Measurements from ENCODE around the gene HM13. TPM values are rescaled to one million over a fixed set of nuclear protein-coding genes. Genes with fewer than 3 reads are reported as not detected.

The HM13 gene
- total and polyA plus RNA-seq, 2 of the 13 experiments (the other 11 are each of a cell fraction or from before 2014, with no cell fraction given), result 118 to 243 TPM

GRCh38 chr20:31602779-31603441 lies 88.7 kb downstream of the HM13 start (continued):
- TF ChIP-seq TARDBP (CRISPR knock-in tag; IDR thresholded peaks at IDR 0.05) (no peak), GMEB1 (CRISPR knock-in tag; IDR thresholded peaks at IDR 0.05; ENCODE audit: borderline replicate concordance) (no peak), AKAP8 (CRISPR knock-in tag; IDR thresholded peaks at IDR 0.05) (no peak), ZNF547 (CRISPR knock-in tag; IDR thresholded peaks at IDR 0.05) (no peak), BORCS8-MEF2B (CRISPR knock-in tag; IDR thresholded peaks at IDR 0.05) (no peak), ESRRA (CRISPR knock-in tag; IDR thresholded peaks at IDR 0.05; ENCODE audit: low read depth) (no peak), ZNF629 (CRISPR knock-in tag; conservative IDR thresholded peaks at IDR 0.05) (no peak), RXRA (CRISPR knock-in tag; IDR thresholded peaks at IDR 0.05) (no peak), RFX1 (IDR thresholded peaks at IDR 0.05) (no peak), CREB1 (IDR thresholded peaks at IDR 0.05) (no peak), CREB1 (CRISPR knock-in tag; IDR thresholded peaks at IDR 0.05) (no peak), SIX4 (CRISPR knock-in tag; IDR thresholded peaks at IDR 0.05) (no peak), MYC (CRISPR knock-in tag; IDR thresholded peaks at IDR 0.05; ENCODE audit: borderline replicate concordance) (no peak), POLR2A (IDR thresholded peaks at IDR 0.05; ENCODE audit: insufficient read depth in 1 of 2, low read depth in 2 of 2, low read length in 2 of 2) (peak in 1 of 2 experiments; percentile 75; a peak in 1 of 4 replicates), GATAD1 (CRISPR knock-in tag; IDR thresholded peaks at IDR 0.05) (0 out of 2 replicates have a peak, but pooled peaks have one; percentile 20), ZNF333 (CRISPR knock-in tag; IDR thresholded peaks at IDR 0.05; ENCODE audit: borderline replicate concordance) (no peak), HNRNPK (IDR thresholded peaks at IDR 0.05; ENCODE audit: low read depth, low read length, poor library complexity, severe bottlenecking) (no peak), HIC2 (CRISPR knock-in tag; IDR thresholded peaks at IDR 0.05; ENCODE audit: low read depth) (0 out of 2 replicates have a peak, but pooled peaks have one; percentile 17), ZNF235 (CRISPR knock-in tag; IDR thresholded peaks at IDR 0.05; ENCODE audit: borderline replicate concordance) (no peak), ZNF17 (CRISPR knock-in tag; IDR thresholded peaks at IDR 0.05) (0 out of 2 replicates have a peak, but pooled peaks have one; percentile 61), SP2 (CRISPR knock-in tag; IDR thresholded peaks at IDR 0.05) (no peak)
- TF ChIP-seq, protein P1, sequence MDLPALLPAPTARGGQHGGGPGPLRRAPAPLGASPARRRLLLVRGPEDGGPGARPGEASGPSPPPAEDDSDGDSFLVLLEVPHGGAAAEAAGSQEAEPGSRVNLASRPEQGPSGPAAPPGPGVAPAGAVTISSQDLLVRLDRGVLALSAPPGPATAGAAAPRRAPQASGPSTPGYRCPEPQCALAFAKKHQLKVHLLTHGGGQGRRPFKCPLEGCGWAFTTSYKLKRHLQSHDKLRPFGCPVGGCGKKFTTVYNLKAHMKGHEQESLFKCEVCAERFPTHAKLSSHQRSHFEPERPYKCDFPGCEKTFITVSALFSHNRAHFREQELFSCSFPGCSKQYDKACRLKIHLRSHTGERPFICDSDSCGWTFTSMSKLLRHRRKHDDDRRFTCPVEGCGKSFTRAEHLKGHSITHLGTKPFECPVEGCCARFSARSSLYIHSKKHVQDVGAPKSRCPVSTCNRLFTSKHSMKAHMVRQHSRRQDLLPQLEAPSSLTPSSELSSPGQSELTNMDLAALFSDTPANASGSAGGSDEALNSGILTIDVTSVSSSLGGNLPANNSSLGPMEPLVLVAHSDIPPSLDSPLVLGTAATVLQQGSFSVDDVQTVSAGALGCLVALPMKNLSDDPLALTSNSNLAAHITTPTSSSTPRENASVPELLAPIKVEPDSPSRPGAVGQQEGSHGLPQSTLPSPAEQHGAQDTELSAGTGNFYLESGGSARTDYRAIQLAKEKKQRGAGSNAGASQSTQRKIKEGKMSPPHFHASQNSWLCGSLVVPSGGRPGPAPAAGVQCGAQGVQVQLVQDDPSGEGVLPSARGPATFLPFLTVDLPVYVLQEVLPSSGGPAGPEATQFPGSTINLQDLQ (CRISPR knock-in tag; IDR thresholded peaks at IDR 0.05), result no peak
- TF ChIP-seq, protein P2, sequence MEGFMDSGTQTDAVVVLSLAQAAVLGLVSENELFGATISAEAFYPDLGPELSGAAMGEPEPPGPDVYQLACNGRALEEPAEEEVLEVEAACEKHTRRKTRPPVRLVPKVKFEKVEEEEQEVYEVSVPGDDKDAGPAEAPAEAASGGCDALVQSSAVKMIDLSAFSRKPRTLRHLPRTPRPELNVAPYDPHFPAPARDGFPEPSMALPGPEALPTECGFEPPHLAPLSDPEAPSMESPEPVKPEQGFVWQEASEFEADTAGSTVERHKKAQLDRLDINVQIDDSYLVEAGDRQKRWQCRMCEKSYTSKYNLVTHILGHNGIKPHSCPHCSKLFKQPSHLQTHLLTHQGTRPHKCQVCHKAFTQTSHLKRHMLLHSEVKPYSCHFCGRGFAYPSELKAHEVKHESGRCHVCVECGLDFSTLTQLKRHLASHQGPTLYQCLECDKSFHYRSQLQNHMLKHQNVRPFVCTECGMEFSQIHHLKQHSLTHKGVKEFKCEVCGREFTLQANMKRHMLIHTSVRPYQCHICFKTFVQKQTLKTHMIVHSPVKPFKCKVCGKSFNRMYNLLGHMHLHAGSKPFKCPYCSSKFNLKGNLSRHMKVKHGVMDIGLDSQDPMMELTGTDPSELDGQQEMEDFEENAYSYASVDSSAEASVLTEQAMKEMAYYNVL (CRISPR knock-in tag; IDR thresholded peaks at IDR 0.05; ENCODE audit: borderline replicate concordance), result no peak

Measured in HepG2 (cell line).